SH-SY5Y (cell line): ENCODE measurements around the gene CD320.

Experiments
- GATA2 ChIP-seq: IDR thresholded peaks from 2 replicates; pipeline ENCODE4 v1.6.1; 2011; ENCODE audit warnings: mild to moderate bottlenecking, low read depth, low read length
- GATA3 ChIP-seq: IDR thresholded peaks from 2 replicates; pipeline ENCODE4 v1.6.1; 2011; ENCODE audit warnings: low read depth, mild to moderate bottlenecking, low read length, moderate library complexity

CD320 gene

GRCh38 chr19:8307965-8308866 is at the start of gene CD320:
Gene CD320 (minus strand): TSS chr19:8308358. CDS start chr19:8308290, 68 bp downstream.
- TF ChIP-seq GATA3 (no peak), GATA2 (no peak)

GRCh38 chr19:8357007-8357521 is 48.9 kb upstream of the CD320 start:
- TF ChIP-seq GATA2 = no peak
- no peak for TF ChIP-seq GATA3

GRCh38 chr19:8355631-8356402 is 47.7 kb upstream of the CD320 start:
- TF ChIP-seq GATA3 (no peak), GATA2 (no peak)

- TF ChIP-seq GATA3 (no peak), GATA2 (no peak)
Observed at GRCh38 chr19:8352134-8352827, 44.1 kb upstream of the CD320 start.

- TF ChIP-seq GATA3 (no peak), GATA2 (no peak)
Observed at GRCh38 chr19:8343483-8343844, 35.3 kb upstream of the CD320 start.

GRCh38 chr19:8342684-8343482 is 34.7 kb upstream of the CD320 start, which contains the start of gene KANK3:
Gene KANK3 (minus strand): TSS chr19:8343262. CDS start chr19:8337828, 5,434 bp downstream.
- TF ChIP-seq GATA2 (no peak), GATA3 (no peak)

GRCh38 chr19:8342316-8342683 is 34.1 kb upstream of the CD320 start:
- TF ChIP-seq GATA2 = no peak
- no peak for TF ChIP-seq GATA3

GRCh38 chr19:8340341-8341096 is 32.4 kb upstream of the CD320 start:
- TF ChIP-seq GATA3 (no peak), GATA2 (no peak)

- TF ChIP-seq GATA3 = no peak
- TF ChIP-seq GATA2 = no peak
Observed at GRCh38 chr19:8338835-8339234, 30.7 kb upstream of the CD320 start.

GRCh38 chr19:8337728-8338127 is 29.6 kb upstream of the CD320 start:
- TF ChIP-seq GATA3 (no peak), GATA2 (no peak)

- TF ChIP-seq GATA2 = no peak
Observed at GRCh38 chr19:8336660-8337059, 28.5 kb upstream of the CD320 start.

- no peak for TF ChIP-seq GATA3
- TF ChIP-seq GATA2 = no peak
Observed at GRCh38 chr19:8336072-8336569, 28.0 kb upstream of the CD320 start.
